Brain microvascular endothelial cell (primary cell): ENCODE measurements around the gene SGCE.

Source experiments
- DNase-seq: peaks from one replicate; pipeline ENCODE4 v3.0.0-alpha.2; 2020
- H3K27ac ChIP-seq: fragments of 250-450 bp; sonication (Bioruptor Pico); 2 replicates; pipeline ENCODE4 v1.5.1; 2020; ENCODE audit warnings: mild to moderate bottlenecking, moderate library complexity
- H3K27me3 ChIP-seq: fragments of 250-450 bp; sonication (Bioruptor Pico); replicated peaks from 2 replicates; pipeline ENCODE4 v1.5.1; 2020; ENCODE audit warnings: mild to moderate bottlenecking
- H3K36me3 ChIP-seq: fragments of 250-450 bp; sonication (Bioruptor Pico); replicated peaks from 2 replicates; pipeline ENCODE4 v1.5.1; 2020; ENCODE audit warnings: mild to moderate bottlenecking
- H3K4me3 ChIP-seq: 2 replicates; pipeline ENCODE4 v1.5.1; 2011; ENCODE audit warnings: low read depth, mild to moderate bottlenecking, control low read depth, low read length, moderate library complexity
- in situ Hi-C: cut with HindIII; loops from 2 replicates; pipeline ENCODE4 v1.10.0; 2017; ENCODE audit warnings: low sequenced_read_pairs, low pct_ligation_motif_present
- TF ChIP-seq, protein P1 (sequence below): IDR thresholded peaks from 2 replicates; pipeline ENCODE4 v1.5.1; 2011; ENCODE audit warnings: low read depth, mild to moderate bottlenecking, moderate library complexity, low read length, control low read depth, inconsistent platforms; ENCODE audit errors: missing control alignments

The SGCE gene

DNA sequence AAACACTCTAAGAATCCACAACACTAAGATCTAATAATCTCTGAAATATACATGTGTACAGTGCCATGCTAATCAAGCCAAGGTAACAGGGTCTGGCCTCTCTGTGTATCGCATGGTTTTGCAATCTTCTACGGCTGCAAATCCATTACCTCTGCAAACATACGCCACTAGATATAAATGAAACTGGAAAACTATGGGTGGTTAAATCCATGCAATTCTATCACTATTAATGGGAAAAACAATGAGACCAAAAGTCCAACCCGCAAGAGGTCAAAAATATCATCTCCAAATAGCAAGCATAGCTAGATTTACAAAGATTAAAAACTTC is 23.0 kb downstream of the SGCE start:
- no peaks in the 10 kb centered on the region for H3K36me3 ChIP-seq
- H3K4me3 ChIP-seq = no peak overlapping the region
- in situ Hi-C loops = loop anchor here (25.0 kb wide), 1 partner anchor 346 kb away; no protein-coding TSS in a partner anchor
- TF ChIP-seq, protein P1, sequence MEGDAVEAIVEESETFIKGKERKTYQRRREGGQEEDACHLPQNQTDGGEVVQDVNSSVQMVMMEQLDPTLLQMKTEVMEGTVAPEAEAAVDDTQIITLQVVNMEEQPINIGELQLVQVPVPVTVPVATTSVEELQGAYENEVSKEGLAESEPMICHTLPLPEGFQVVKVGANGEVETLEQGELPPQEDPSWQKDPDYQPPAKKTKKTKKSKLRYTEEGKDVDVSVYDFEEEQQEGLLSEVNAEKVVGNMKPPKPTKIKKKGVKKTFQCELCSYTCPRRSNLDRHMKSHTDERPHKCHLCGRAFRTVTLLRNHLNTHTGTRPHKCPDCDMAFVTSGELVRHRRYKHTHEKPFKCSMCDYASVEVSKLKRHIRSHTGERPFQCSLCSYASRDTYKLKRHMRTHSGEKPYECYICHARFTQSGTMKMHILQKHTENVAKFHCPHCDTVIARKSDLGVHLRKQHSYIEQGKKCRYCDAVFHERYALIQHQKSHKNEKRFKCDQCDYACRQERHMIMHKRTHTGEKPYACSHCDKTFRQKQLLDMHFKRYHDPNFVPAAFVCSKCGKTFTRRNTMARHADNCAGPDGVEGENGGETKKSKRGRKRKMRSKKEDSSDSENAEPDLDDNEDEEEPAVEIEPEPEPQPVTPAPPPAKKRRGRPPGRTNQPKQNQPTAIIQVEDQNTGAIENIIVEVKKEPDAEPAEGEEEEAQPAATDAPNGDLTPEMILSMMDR = no peak
- H3K27ac ChIP-seq = peak overlapping the region; percentile 44
- H3K27me3 ChIP-seq = no peaks in the 10 kb centered on the region
- no peak for DNase-seq

DNA sequence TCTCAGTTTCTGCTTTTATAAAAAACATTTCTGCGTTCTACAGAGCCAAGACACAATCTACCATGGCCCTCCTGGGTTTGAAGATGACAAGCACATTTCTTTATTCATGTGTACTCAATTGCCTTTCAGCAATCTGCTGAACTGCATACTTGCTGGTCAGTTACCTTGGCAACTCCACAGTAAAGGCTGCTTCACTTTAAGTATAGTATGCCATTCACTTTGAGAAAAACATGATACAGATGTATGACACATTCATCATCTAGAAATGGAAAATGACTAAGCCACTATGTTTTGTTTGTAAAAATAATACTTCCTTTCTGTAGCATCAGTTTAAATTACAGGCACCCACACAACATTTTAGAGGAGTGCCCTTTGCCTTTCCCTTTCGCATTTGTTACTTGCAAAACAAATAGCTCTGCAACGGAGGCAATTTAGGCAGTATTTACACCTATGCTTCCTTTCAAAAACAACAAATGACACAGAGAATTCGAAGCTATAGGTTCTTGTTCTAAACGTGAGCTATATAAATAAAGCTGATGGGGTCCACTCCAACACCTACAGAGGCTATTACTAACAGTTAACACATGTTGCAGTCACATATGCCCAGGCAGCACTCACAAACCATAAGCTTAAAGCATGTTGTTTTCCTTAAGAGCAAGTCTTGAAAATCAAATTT is 23.5 kb downstream of the SGCE start:
- DNase-seq = peak; percentile 95
- in situ Hi-C loops = loop anchor here (25.0 kb wide), 1 partner anchor 345 kb away; no protein-coding TSS in a partner anchor
- TF ChIP-seq, protein P1 = no peak
- no peak overlapping the region for H3K4me3 ChIP-seq
- H3K36me3 ChIP-seq = no peaks in the 10 kb centered on the region
- peak overlapping the region; percentile 85 for H3K27ac ChIP-seq
- H3K27me3 ChIP-seq = no peaks in the 10 kb centered on the region

DNA sequence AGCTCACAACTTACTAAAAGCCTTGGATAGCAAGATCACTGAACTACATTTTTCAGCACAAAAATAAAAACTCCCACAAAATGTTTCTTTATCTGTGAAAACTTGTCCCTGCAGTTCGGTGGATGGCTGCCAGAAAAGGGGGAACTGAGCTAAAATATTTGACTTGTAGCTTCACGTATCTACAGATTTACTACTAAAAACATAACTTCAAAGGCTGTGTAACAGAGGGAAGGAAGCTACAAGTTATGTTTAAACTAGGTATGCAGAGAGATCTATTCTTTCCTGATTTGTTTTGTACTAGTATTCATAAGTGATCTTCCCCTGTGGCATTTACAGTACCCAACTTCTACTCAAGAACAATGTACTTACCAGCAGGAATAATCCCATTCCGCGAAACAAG is 25.1 kb downstream of the SGCE start:
- H3K27ac ChIP-seq = no peak overlapping the region
- peak; percentile 20 for DNase-seq
- no peaks in the 10 kb centered on the region for H3K36me3 ChIP-seq
- in situ Hi-C loops = loop anchor here (25.0 kb wide), 1 partner anchor 344 kb away; no protein-coding TSS in a partner anchor
- TF ChIP-seq, protein P1 = no peak
- H3K4me3 ChIP-seq = no peak overlapping the region
- H3K27me3 ChIP-seq = no peaks in the 10 kb centered on the region

DNA sequence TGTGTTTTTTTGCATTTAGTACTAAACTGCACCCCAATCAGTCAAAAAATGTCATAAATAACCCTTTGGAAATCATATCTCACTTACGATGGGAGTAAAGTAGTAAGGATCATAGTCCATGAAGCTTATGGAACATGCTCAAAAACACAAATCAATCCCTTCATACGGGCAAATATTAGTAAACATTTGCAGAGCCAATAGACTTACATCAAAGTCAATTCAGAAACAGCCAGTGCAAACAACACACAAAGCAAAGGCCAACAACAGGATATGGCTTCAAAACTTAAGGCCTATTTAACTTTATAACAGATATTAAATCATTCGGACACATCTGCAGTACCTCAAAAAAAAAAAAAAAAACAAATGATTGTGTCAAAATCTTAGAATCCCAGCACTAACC is 32.1 kb downstream of the SGCE start:
- Histone ChIP-seq H3K27me3 (no peaks in the 10 kb centered on the region), H3K36me3 (no peaks in the 10 kb centered on the region), H3K4me3 (no peak overlapping the region), H3K27ac (no peak overlapping the region)
- in situ Hi-C loops = no loop called here
- TF ChIP-seq, protein P1 = no peak
- DNase-seq = no peak

DNA sequence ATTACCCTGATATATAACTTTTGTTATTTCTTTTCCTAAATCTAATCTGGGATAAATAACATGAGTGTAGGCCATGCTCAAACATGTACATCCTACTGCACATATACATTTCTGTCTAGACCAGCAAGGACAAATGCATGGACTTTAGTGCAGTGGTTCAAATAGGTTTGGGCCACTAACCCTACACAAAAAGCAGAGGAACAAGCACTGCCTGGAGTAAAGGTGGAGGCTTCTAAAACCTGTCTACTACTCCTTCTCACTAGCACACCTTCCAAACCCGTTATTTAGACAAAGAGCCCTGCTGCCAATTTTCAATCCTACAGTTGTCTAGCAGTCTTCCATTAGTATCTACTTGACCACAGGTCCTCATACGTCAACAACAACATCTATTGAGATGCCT is 34.8 kb downstream of the SGCE start:
- in situ Hi-C loops = no loop called here
- Histone ChIP-seq H3K36me3 (no peaks in the 10 kb centered on the region), H3K27ac (peak overlapping the region; percentile 20), H3K27me3 (no peaks in the 10 kb centered on the region), H3K4me3 (no peak overlapping the region)
- DNase-seq = no peak
- TF ChIP-seq, protein P1 = no peak

DNA sequence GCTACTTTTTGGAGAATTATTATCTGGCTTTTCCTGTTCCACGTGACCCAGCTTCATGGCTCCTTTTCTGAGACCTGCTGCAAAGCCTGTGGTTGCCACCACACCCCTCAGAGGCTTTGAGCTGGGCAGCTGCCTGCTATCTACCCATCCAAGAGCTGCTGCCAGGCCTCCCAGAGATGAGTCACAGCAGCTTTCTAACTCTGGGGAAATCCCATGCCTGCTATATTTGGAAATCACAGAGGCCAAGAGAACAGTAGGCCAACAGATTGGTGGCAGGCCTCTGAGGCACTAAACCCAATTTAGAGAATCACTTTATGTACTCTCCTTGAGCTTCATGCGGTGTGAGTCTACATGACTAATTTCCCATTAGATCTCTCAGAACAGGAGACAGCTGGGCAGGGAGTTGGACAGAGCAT is 35.2 kb downstream of the SGCE start:
- in situ Hi-C loops = no loop called here
- peak; percentile 86 for DNase-seq
- Histone ChIP-seq H3K36me3 (no peaks in the 10 kb centered on the region), H3K27me3 (no peaks in the 10 kb centered on the region), H3K4me3 (no peak overlapping the region), H3K27ac (peak overlapping the region; percentile 20)
- TF ChIP-seq, protein P1 = no peak
